HG02943 (cell line): Measurements from ENCODE around the gene TM6SF1.
"Not testable (repeated sequence)": the region's sequence is repeated elsewhere in the genome, so short reads cannot be mapped to it uniquely, and the experiment has no call there.

ENCODE experiments used
- ATAC-seq: cut with Tn5 transposase; IDR thresholded peaks from one replicate; pipeline ENCODE4 v1.9.1; 2021; ENCODE audit warnings: mild to moderate bottlenecking, low read depth, moderate library complexity; ENCODE audit not compliant: unreplicated experiment

The TM6SF1 gene

DNA sequence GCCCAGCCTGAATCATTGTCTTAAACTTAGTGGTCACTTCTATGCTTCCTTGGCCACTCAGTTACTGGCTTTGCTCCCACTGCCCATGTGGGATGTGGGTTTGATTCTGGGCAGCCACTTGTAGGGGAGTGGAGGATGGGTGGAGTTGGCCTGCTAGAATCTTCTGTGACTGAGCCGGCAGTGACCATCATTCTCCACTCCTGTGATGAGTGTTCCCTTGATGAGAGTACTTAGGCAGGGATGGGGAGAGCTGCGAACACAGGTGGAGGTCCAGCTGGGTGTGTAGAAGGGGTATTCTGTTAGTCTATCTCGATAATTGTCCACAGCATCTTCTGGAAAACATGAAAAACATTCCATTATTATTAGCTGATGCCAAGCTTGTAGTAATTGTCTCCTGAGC is 8.0 kb downstream of the TM6SF1 start:
- ATAC-seq: no peak

DNA sequence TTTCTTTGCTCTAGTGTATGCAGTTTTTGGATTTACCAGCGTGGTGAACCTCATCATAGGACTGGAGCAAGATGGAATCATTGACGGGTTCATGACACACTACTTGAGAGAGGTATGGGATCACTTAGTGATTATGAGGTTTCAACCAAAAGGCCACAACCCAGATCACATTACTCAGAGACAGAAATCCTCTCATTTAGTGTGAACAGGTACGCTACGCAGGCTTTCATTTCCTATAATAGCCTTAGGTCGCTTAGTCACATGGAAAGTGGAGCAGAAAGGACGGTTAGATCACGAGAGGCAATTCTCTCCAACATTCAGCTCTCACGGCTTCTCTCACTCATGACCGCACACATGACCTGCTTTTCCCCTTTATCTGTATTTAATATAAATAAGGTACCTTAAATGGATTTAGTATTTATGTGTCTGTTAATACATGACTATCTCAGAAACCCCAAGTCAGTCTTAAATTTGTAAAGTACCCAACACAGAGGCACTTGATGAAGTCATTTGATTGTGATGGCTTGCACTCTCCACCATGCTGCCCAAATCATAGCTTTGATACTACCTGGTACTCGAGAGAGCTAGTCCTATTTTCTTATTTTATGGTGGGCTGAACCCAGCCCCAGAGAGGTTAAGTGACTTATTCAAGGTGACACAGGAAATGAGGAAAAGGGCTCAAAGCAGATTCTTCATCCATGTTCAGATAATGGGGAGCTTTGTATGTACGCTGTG is 8.6 kb downstream of the TM6SF1 start:
- no peak for ATAC-seq

DNA sequence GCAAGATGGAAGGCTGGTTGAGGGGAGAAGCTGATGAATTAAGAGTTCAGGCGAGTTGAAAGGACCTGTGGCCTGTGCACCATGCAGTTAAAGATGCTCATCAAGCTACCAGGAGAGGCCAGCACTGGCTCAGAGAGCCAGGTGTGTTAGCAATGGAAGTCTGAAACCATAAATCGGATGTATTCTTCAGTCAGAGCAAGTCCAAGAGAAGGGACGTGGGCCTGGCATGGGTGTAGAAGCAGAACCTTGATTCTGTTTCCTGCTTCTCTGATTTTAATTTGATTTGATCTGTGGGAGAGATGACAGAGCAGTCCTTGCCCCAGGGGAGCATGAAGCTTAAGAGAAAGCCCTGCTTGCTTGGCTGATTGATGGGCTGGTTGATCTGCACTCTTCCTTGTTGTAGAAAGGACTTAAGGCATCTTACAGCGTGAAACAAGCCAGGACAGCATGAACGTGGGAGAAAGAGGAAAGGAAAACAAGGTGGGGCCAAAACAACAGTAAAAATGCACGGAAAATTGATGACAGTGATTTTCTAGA is 10.9 kb downstream of the TM6SF1 start:
- ATAC-seq: no peak

DNA sequence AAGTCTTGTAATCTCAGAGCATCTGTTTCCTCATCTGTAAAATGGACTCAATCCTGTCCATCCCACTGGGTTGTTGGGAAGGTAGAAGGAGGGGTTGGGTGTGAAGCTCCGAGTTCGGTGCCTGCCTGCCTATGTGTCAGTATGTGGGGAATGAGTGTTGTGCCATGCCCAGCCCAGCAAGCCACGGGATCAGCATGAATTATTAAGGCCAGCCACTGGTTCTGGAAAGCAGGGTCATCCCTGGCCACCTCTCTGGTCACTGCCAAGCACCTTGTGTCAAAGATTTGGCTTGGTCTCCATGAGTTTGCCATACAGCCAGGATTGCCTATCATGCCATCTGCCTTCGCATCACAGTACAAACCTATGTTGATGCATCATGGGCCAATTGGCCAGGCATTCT is 11.5 kb downstream of the TM6SF1 start:
- ATAC-seq: no peak

DNA sequence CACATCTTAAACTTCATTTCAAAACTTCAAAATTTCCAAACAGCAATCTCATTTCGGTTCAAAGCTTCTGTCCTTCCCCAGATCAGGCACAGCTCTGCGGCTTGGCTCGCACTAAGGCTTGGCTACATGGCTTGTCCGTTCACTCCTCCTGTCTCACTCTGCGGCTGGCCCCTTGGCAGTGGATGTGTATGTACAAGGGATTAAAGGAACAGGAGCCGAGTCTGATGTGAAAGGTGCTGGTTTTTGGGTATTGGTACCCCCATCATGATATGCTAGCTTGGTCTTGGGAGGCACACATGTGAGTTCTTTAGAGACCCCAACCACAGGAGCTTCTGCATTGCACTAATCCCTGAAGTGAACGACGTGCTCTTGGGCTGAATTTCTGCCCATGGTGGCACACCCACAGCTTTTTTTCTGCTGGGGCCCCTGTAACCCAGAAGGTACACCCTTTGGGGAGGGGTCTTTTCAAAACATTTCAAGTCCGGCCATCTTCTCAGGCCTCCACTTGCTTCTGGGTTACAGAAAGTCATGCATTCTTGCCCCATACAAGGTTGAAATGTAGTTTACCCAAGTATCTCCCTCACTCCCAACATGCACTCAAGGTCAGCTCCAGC is 12.6 kb downstream of the TM6SF1 start:
- no peak for ATAC-seq

DNA sequence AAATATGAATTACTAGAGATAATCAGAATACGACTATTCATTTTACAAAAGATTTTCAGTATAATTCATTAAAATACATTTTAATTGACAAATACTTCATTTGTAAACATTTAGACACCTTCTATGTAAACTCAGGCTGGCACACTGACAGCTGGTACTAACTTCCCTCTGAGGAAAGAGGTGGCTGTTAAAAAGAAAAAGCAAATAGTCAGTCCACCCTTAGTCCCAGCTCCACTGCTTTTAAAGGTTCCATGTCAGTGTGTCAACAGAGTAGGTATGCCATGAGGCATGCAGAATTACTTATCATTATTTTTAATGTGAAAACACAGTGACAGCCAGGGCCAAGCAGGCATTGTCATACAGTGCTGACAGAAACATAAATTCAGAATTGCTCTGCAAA is 16.1 kb downstream of the TM6SF1 start:
- no peak for ATAC-seq

DNA sequence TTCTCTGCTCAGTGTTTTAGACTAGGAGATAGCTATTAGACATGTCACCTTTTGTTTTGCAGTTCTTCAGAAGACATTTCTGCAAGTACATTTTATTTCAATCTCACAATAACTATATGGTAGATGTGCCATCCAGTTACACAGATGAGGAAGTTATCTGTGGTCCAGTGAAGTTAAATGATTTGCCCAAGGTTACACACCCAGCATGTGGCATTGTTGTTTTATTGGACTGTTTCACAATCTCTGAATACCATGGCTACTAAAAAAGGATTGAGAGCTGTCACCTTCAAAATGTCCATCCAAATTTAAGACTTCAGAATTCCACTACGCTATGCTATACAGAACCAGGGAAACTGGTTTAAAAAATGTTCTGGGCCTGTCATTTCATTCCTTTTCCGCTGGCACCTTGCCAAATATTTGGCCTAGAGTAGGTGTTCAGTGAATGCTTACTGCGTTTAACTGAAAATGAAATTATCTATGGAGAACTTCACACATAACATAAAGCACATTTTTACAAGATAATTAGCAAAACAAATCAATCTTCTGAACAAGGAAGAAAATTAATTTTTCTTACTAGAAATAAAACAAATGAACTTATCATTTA is 20.2 kb downstream of the TM6SF1 start:
- ATAC-seq: no peak

DNA sequence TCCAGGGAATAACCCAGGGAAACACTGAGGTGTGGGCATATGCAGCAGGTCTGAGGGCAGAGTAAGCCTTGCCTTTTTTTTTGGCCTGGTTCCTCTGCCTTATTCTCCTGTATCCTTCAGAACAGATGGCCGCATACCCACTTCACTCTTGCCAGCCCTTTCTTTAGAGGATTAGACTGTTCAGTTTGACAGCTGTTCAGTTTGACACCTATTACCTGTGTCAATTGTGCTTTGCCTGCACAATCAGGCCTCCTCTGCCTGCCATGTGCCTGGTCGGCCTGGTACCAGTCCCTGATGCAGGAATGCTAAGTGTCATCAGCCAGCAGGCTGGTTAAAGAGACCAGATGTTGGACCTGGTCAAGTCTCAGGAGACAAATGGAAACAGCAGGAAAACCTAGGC is 22.3 kb downstream of the TM6SF1 start:
- no peak for ATAC-seq

DNA sequence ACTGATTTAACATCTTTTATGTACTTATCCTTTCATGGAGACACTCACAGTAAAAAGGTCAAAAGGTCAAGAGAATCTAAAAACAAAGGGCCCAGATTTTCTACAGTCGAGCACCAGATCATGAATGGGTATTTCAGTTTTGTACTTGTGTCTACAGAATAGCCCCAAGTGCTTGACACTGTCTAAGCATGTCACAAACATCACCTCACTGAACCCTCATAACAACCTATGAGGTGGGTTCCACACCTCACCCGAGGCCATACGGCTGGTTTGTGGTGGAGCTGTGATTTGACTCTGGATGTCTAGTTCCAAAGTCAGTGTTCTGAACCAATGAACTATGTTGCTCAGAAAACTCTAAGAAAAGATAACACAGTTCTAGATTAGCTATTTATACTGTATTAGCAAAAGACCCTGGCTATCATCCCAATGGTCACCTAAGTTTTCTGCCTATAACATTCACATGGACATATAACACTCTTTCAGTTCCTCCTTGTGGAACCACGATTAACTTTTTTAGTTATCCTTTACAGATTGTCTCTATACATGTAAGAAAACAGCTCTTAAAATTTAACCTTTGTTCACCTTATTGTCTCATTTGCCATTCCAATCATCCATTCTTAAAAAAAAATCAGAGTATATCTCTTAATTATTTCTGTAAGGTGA is 25.5 kb downstream of the TM6SF1 start:
- no peak for ATAC-seq

DNA sequence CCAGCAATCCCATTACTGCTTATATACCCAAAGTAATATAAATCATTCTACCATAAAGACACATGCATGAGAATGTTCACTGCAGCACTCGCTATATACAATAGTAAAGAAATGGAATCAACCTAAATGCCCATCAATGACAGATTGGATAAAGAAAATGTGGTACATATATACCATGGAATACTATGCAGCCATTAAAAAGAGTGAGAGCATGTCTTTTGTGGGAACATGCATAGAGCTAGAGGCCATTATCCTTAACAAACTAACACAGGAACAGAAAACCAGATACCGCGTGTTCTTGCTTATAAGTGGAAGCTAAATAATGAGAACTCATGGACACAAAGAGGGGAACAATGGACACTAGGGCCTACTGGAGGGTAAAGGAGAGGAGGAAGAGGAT is 34.7 kb downstream of the TM6SF1 start:
- not testable (repeated sequence) for ATAC-seq

DNA sequence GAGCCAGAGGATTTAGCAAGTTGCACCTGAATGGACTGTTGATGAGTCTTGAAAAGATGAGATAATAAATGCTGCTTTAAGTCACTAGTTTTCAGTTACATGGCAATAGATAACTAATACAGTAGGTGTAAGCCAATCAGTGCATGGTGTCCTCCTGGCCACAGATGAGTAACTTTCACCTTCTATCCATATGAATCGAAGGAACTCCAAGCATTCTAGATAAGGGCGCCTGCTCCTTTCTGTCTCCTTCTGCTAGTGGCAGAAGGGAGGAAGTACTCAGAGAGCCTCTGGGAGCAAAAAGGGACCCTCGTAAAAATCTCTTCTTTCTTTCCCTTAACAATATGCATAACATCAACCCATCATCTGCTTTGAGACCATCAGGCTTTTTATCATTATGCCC is 37.3 kb downstream of the TM6SF1 start:
- no peak for ATAC-seq

DNA sequence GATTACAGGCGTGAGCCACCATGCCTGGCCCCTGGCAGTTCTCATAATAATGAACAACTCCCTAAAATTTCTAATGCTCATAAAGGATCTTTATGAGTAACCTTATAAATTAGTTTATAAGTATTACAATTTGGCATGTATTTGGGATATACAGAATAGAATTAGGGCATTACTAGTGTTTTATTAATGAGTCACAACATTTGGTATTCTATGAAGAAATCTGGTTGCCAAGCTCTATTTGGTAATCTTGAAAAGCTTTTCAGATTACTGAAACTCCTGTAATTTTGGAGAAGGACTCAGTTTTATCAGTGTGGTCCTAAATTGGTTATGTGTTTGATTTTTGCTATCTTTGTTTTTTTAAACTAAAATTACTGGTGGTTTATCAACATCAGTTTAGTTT is 45.8 kb downstream of the TM6SF1 start:
- no peak for ATAC-seq

DNA sequence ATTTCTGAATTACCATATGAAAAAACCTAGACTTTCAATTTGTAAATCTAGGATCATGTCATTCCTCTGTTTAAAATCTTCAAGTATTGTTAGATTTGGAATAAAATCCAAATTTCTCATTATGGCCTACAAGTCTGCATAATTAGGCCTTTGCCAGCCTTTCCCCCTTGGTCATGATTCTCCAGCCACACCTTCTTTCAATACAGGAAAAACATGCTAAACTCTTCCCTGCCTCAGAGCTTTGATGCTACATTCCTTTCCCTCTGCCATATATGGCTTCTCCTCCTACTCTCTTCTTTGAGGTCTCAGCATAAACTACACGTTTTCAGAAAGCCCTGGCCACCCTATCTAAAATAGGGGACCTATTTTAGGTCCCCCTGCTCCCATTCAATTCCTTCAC is 48.5 kb downstream of the TM6SF1 start:
- no peak for ATAC-seq

DNA sequence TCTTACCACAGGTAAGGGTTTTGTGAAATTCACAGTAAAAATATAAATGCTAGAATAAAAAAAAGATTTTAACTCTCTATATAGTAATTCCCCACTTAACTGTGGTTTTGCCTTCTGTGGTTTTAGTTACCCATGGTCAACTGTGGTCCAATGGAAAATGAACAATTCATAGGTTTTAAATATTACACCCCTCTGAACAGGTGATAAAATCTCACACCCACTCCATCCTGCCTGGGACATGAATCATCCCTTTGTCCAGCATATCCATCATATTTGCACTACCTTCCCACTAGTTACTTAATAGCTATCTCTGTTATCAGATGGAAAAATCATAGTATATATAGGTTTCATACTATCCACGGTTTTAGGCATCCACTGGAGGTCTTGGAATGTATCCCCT is 50.9 kb downstream of the TM6SF1 start:
- no peak for ATAC-seq

DNA sequence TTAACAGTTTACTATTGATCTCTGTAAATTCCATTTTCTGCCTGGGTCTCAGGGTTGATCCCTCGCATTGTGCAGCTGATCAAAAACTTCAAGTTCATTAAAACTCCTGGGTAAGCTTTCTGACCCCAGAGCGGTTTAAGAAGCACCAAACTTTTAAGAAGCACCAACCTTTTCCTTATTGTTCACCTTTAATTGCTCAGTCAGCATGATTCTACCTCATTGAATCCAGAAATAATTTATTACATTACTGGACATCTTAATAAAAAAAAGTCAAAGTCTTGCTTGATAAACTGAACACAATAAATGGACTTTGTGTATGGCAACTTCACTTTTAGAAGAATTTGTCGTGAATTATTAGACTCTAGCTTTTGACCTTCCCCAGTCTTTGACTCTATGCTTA is 53.3 kb downstream of the TM6SF1 start:
- ATAC-seq: no peak

DNA sequence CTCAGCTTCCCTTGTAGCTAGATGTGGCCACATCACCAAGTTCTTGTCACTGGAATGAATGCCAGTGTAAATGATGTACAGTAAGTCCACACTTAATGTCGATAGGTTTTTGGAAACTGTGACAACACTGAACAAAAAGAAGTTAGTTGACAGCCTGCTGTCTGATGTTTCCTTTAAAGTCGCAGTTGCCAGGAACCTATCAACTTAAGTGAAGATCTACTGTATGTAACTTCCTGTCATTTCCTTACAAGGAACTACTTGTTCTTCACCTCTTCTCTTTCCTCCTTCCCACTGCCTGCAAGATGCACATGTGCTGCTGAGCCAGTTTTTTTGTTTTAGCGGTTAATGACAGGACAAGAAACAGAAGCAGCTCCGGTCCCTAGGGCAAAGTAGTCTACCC is 55.6 kb downstream of the TM6SF1 start:
- ATAC-seq: no peak

DNA sequence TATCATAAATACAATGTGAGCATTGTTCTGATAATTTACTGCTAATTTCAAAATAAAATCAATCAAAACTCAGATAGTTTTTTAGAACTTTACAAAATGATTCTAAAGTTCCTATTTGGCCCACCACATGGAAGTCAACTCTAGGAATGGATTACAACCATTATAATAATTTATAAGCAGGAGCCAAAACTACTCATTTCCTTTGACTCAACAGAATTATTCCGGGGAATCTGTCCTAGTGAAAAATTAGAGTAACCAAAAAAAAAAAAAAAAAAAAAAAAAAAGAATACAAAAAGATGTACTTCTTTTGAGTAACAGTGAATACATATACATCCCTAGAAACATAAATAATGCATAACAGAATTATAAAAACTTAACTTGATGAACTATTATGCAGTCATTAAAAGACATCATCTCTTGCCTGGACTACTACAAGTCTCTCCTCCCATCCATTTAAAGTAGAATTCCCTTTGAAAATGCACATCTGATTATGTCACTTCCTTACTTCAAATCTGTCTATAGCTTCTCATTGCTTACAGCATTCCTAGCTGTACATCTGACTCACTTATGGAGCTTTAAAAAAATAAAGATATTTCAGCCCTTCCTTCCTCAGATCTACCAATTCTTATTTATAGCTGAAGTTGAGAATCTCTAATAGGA is 56.8 kb downstream of the TM6SF1 start:
- ATAC-seq: no peak

DNA sequence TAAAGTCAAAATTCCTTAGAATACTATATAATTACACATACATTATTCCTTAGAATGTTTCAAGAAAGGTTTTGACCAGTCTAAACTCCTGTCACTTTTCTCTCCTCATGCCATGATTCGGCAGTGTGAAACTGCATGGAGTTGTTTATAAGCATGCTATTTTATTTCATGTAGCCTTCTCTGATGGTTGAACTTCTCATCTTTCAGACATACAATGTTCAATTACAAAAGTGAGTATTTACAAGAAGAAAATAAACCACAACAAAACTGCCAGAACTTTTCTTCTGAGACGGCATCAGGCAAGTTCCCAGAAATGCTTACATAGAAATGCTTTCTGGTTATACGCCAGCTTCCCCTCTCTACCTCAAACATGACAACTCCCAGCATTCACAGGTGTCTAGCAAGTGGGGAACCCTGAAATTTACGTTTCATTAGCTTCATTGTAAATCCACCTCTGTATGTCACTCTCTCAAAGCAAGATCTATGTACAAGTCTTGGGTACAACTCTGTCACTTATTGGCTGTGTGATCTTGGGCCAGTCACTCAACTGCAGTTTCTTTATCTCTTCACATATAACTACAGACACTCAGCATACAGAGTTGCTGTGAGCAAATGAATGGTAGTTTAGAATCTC is 57.4 kb downstream of the TM6SF1 start:
- ATAC-seq: no peak

DNA sequence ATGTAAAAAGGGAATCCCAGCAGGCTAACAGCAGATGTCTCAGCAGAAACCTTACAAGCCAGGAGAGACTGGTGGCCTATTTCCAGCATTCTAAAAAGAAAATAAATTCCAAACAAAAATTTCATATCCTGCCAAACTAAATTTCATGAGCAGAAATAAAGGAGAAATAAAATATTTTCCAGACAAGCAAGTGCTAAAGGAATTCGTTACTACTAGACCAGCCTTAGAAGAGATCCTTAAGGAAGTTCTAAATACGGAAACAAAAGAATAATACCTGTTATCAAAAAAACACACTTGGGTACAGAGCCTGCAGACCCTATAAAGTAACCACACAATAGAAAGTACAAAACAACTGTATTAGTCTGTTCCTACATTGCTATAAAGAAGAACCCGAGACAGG is 58.8 kb downstream of the TM6SF1 start:
- no peak for ATAC-seq

DNA sequence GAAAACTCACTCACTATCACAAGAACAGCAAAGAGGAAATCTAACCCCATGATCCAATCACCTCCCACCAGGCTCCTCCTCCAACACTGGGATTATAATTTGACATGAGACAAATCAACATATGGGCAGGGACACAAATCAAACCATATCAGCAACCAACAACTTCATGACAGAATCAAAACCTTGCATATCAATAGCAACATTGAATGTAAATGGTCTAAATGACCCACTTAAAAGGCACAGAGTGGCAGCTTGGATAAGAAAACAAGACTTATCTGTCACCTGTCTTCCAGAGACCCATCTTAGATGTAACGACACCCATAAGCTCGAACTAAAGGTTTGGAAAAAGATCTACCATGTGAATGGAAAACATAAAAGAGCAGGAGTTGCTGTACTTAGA is 59.4 kb downstream of the TM6SF1 start:
- no peak for ATAC-seq
